CMK (cell line): ENCODE results near the gene GABRR3.

Experiments used
- DNase-seq: peaks from one replicate; pipeline ENCODE4 v3.0.0-alpha.2; 2010; ENCODE audit warnings: low read depth

GABRR3 gene

DNA sequence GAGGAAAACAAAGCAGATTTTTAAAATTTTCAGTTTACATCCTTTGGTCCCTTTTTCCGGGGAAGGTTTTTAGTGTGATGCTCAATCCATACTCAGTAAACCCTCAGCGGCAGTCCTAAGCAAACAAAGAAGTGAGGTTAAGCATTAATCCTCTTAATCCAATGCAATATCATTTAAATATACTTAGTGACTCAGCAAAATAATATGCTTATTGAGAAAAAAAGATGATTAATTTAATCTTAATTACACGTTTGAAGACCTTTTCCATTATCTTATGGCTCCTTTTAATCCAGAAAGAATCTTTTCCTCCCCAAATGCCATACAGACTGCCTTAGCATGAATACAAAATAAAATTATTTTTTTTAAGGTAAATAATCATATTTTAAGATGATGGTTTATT is at the start of gene GABRR3:
TSS of gene GABRR3 (minus strand) at position 108 of the 400 bp plus-strand sequence. CDS start 328 bp downstream, outside the sequence.
- DNase-seq = no peak

DNA sequence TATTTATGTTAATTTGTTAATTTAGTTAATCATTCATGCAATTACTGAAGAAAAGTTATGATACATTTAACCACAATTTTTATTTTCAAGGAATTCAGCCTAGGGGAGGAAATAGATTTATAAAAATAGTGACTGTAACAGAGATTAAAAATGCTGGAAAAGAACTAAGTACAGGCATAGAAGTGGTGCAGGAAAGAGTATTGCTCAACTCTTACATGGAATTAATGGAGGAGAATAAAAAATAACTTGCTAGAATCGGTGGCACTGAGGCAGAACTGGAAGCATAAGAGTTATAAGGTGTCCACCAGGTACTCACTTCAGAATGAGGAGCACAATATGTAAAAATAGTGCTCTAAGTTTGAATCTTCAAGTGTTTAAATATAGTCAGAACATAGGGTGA is 38.4 kb upstream of the GABRR3 start:
- no peak for DNase-seq

DNA sequence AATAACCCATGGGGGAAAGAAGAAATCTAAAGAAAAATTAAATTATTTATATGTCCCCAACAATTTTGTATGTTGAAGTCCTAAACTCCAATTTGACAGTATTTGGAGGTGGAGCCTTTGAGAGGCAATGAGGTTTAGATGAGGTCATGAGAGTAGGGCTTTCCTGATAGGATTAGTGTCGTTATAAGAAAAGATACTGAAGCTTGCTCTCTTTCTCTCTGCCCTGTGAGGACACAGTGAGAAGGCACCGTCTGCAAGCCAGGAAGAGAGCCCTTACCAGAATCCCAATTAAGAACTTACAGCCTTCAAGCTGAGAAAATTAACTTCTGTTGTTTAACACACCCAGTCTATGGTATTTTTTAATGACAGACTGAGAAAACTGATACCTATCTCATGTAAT is 35.7 kb upstream of the GABRR3 start:
- DNase-seq = no peak

DNA sequence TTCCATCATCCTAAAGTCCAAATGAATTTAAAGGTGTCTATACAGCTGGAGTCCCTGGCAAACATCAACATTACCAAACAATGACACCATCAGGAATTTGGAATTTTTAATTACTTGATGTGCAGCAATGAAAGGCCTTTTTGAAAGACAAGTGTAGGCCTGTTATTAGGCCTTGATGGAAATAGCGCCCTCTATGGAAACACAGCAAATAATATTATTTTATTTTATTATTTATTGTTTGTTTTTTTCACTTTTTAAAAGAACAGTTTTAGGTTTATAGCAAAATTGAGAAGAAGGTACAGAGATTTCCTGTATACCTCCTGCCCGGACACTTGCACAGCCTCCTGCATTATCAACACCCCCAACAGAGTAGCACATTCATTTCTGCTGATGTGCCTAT is 33.7 kb upstream of the GABRR3 start:
- DNase-seq = no peak

DNA sequence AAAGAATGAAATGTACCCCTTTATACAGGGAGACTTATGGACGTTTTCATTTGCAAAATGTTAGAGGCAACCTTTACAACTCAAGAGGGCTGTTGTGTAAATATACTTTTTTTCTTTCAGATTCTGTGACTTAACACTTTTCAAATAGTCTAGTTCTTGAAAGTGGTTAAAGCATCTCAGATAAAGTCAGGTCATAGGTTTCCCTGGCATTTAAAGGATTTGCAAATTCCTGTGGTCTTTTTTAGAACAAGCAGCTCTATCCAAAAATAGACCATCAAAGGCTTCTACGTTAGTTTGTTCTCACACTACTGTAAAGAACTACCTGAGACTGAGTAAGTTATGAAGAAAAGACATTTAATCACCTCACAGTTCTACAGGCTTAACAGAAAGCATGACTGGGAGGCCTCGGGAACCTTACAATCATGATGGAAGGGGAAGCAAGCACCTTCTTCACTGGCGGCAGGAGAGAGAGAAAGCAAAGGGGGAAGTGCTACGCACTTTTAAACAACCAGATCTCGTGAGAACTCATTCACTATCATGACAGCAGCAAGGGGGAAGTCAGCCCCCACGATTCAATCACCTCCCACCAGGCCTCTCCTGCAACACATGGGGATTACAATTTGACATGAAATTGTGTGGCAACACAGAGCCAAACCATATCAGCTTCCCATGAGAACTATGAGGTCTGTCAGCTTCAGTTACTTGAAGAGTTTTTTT is 23.3 kb upstream of the GABRR3 start:
- no peak for DNase-seq

DNA sequence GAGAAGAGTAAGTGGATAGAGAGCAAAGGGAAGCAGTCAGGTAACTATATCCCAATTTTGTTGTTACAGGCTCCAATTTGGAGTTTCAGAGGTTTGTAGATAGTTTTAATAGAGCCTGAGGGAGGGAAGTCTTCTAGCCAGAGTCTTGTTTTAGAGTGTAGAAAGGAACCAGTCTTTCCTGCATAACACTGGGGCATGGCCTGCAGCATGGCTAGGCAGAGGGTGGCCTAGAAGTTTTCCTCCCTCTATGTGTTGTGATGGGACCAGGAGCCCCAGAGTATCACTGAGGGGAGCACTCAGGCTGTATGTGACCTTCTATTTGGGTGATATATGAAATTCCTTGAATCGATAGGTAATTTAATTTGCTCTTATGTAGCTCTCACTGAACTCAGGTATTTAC is 22.5 kb upstream of the GABRR3 start:
- DNase-seq = no peak

DNA sequence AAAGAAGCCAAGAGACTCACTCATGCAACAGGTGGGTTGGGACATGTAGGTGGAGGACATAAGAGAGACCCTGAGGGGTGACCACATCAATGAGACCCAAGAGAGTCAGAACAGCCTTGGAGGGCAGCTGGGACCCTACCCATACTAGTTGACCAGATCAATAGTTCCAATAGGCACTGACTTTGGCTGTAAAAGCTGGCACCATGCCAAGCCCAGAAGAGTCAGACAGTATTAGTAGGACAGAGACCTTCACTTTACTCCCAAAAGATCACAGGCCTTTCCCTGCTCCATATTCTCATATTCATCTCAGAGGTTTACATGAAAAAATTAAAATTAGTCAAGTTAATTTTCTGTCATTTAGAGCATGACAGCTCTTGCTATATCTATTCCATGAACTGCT is 20.9 kb upstream of the GABRR3 start:
- DNase-seq = no peak

DNA sequence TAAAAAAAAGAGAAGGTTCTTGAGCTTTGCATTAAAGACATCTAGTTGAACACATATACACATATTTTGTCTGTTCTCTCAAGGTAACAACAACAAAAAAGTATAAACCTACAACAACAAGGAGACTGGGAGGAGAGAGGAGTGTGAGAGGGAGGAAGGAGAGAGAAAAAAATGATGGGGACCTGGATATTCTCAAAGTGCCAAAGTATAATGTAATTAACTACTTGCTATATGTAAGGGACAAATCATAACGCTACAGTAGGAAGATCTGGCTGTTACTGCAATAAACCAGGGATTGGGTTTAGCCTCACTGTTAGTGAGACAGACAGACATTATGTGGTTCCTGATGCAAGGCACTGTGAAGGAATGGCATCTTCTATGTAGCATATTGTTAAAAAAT is 14.2 kb upstream of the GABRR3 start:
- DNase-seq = no peak

DNA sequence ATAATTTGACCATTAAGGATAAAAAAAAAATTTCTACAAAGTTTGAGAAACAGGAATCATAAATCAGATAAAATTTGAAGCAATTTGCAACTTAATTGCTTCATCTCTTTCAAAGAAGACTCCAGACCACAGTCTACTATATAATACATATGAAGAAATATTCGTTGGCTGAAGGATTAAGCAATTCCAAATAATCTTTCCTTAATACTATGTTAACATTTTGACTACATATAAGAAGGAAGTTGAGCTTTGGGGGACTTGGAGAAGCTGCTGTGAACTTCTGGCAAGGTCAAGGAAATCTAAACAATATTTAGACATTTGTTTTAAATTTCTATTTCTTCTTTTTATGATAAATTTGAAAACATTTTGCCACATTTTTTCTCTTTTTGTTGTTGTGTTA is 13.5 kb upstream of the GABRR3 start:
- DNase-seq = no peak

DNA sequence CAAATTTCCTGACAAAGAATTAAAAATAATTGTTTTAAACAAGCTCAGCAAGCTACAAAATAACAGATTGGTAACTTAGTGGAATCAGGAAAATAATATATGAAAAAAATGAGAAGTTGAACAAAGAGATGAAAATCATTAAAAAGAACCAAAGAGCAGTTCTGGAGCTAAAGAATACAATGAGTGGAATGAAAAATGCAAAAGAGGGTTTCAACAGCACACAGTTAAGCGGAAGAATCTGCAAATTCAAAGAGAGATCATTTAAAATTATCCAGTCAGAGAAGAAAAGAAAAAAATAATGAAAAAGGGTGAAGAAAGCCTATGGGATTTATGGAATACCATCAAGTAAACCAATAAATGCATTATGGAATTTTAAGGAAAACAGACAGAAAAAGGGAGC is 6.2 kb upstream of the GABRR3 start:
- DNase-seq = no peak

DNA sequence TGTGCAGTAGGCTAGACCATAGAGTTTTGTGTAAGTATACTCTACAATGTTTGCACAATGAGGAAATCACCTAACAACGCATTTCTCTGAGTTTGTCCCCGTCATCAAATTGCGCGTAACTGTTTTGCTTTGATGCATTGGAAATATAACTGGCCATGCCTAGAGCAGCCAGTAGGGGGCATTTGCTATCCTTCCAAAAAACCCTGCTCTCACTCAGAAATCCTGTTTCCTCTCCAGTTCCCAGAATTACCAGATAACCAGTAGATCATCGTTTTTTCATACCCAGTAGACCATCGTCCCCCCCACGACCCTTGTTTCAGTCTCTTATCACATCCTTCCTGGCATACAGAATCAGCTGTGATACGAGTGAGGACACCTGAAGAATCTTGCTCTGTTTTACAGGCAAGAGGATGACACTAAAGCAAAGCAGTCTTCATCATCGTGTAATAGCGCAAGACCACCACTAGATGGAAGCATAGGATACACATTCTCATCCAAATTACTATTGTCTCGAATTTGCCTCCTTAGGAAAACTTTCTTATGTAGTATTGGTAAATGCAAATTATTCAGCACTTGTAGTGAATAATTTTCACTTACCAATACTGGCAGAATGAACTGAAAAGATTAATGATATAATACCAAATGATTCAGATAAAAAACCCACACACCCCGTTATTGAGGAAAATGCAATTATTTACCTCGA is 4.4 kb upstream of the GABRR3 start:
- DNase-seq = peak; percentile 31

DNA sequence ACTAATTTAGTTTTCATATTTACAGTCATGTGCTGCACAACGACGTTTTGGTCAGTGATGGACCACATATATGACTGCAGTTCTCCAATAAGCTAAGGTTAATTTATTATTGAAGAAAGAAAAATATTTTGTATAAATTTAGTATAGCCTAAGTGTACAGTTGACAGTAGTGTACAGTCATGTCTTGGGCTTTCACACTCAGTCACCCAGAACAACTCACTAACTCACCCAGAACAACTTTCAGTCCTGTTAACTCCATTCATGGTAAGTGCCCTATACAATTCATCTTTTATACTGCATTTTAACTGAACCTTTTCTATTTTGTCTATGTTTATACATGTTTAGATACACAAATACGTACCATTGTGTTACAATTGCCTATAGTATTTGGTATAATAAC is 3.8 kb upstream of the GABRR3 start:
- DNase-seq = no peak

DNA sequence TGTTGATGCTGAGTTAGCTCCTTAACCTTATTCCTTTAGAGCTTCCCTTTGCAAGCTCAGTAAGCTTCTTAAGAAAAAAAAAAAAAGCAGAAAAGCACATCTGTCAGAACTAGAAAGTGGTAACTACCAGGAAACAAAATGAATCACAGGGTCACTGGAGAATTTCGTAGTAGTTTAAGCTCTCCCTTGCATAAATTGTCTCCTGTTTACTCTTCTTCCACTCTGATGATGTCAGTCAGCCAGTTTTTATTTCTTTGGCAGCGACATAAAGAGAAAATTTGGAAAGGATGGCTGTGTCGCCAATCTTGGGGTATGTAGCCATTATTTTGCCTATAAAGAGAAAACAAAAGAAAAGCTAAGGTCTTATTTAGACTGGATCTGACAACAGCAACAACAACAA is 3.2 kb upstream of the GABRR3 start:
- no peak for DNase-seq

DNA sequence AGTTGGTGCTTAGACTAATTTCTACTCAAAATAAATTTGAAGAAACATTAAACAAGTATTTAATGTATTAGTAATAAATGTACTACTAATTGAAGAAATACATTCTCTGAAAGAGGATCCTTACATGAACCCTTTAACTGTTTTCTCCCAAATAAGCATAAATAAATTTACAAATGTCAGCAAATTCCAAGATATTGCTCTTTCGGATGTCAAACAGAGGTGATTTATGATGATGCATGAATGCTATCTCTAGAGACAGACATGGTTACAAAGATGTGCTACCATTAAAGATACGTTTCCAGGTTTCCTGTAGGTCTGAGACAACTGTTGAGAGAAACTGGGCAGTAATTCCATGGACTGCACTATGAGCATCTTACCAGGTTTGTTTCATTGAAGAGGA is 629 bp downstream of the GABRR3 start:
- DNase-seq = no peak

DNA sequence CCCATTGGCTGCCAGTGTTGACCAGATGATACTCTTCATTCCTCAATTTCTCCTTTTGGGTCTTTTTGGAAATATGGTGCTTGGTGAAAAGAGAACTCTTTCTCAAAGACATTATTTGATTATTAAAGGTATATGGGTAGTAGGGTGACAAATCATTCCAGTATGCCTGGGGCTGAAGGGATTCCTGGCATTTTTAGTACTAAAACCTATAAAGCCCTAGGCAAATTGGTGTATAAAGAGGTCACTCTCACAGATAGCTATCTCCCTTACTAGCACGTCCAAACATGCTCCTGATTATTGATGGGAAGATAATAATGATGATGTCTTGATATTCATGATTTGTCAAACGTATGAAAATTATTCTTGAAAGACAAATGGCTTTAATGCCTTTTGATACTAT is 1.1 kb downstream of the GABRR3 start:
- no peak for DNase-seq

DNA sequence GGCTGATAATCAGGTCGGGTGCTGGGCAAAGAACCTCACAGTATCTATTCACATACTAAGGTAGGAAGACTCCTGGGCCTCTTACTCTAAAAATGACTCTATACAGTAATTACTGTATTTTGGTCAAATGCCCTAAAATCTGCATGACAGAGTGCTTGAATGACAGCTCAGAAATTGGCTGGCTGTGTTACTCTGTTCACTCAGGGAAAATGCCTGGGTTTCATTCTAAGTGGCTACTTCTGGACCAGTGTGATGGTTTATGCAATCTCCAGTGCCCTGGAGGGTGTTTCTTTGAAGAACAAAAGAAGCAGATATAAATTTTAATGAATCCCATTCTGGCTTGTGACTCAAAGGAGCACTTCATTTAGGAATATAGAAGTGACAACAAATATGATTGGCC is 2.2 kb downstream of the GABRR3 start:
- no peak for DNase-seq

DNA sequence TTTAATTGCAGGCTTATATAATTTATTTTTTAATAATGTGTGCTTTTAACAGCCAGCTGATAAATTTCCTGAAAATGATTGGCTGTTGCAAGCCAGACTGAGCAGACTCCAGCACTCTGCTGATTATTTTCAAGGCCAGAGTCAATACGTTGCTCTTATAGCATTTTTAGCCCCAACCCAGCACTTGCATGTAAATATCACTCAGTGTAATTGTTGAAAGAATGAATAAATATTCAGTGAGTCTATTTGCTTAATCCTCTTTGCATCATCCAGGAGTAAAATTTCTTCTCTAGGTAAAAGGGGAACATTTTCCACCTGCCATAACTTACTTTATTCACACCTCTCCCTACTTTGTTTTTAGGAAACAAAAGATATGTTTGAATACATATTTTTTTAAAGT is 2.9 kb downstream of the GABRR3 start:
- DNase-seq = no peak

DNA sequence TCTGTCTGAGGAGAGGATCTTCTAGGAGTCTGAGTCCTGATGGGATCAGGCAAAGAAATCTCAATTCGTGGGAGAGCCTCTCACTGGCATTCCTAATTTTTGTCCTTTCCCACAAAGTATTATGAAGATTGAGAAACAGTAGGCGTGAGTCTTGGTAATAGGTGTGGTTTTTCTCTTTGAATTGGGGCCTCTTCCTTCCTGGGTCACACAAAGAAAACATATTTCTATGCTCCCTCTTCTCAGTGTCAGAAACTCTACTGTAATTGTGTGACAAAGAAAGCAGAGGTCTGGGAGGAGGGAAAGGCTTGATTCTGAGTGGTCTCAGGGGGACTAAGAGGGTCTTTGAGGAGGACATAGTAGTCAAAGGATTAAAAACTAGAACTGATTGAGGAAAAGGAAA is 6.0 kb downstream of the GABRR3 start:
- no peak for DNase-seq

DNA sequence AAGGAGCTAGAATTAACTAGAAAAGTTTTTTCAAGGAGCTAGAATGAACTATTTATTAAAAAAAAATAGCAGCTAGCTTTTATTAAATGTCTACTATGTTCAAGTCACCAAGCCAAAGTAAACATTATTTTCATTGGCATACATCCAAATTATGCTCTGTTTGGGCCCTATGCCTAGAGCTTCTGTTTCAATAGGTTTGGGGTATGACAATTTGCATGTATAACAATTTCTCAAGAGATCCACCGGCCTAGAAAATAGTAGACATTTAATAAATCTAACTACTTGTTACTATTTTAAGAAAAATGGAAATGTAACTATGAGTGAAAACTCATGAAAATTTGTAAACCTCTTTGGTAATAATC is 8.0 kb downstream of the GABRR3 start:
- DNase-seq = no peak

DNA sequence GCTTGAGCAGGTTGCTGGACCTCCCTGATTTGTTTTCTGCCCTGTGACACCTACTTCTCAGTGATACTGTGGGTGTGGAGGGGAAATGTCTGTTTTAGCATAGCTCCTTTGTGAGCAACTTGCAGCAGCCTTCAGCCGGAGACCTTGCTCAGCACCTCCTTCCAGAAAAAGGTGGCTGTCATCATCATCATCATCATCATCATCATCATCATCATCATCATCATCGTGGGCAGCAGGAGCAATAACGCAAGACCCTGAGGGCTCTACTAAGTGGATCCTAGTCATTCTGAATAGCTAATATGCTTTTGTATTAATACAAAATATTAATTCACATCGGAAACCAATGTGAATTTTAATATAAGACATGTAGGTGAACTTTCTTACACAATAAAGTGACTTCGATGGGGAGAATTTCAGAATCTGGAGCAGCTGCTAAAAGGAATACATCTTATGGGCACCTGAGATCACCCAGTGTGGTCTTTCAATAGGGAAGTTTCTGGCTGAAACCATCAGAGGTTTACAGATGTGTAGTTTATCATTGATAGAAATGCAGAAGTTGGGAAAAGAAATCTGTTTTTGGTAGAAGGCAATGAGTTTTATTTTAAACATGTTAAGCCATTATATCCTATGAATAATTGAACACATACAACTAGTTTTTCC is 8.6 kb downstream of the GABRR3 start:
- no peak for DNase-seq

DNA sequence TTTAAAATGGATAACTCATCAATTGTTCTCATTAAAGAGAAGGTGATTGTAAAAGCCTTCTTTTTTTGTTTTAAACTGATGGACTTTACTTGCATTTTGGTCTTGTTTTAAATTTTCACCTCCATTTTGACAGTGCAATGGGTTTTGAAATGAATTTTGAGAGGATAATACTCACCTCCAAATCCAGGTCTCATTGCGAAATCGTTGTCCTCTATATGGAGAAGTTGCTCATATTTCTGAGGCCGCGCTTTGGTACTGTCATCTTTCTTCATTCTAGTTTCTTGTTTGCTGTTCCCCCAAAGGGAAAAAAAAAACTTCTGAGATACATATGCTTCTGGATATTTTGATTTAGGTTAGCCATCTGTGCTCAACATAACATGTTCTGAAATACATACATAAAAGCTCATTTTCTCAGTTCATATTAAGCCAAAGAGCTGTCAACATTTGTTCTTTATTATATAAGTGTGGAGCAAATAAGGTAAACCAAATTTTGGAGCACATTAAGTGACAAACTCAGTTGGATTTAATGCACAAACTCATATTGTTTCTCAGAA is 9.6 kb downstream of the GABRR3 start:
- no peak for DNase-seq

DNA sequence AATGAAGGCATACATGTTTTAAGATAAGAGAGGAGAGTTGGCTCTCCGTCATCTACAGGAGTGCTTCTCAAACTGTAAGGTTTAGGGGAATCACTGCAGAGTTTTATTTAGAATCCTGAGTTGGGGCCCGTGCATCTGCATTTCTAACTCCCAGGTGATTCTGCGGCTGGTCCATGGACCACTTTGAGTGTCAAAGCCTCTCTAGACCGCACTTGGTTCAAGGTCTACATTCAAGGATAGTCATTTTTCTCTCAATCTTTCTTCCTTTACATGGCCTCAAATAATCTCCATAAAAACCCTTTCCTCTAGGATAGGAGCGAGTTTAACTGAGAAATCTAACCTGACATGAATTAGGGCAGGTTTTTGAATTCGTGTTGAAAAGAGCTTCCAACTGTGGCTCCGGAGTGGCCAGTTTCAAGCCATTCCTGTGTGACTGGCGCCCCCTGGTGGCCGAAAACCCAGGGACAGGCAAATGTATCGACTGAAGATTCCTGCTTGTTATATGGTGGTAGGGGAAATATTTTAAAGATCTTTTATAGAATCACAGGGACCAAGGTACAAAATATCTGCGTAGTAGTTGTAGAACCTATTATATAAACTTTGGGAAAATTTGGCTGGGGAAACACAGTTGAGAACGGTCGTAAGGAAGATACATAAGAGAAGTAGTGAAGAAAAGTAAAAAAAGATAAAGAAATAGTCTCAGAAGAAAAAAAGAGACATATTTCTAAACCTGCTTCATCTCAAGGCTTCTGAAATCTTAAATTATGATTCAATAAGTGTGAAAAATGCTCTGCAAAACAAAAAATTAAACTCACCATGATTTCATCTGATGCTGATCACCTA is 11.9 kb downstream of the GABRR3 start:
- peak; percentile 11 for DNase-seq
